HepG2 (cell line): ENCODE data around the gene CARS1. TPM values are rescaled to one million over a fixed set of nuclear protein-coding genes. Genes with fewer than 3 reads are reported as not detected.

ENCODE experiments used
- ATAC-seq: fragments of 200-7000 bp; cut with Tn5 transposase; 3 replicates; pipeline ENCODE4 v1.9.1; 2020; ENCODE audit warnings: mild to moderate bottlenecking, moderate library complexity
- BruUV-seq: library from RNA; stranded (reverse); fragments of 400-500 nt; replicated peaks from 2 replicates; lab custom pipeline; 2021; lab: Mats Ljungman, UMichigan
- CTCF ChIA-PET: fragments of 300-600 bp; formaldehyde crosslinking; extraction: SDS; loops from one replicate; lab custom pipeline; 2021; ENCODE audit warnings: low total read pairs, inconsistent platforms, low intra/inter-chr PET ratio; lab: Yijun Ruan, JAX
- POLR2A ChIA-PET: fragments of 350-600 bp; sonication (Branson Sonifier 250); formaldehyde crosslinking; loops from one replicate; lab custom pipeline; 2020; ENCODE audit warnings: antibody characterized with exemption, inconsistent platforms; lab: Yijun Ruan, JAX
- DNase-seq: peaks from one replicate; pipeline ENCODE4 v3.0.0-alpha.2; 2015; ENCODE audit warnings: low spot score
- FAIRE-seq: peaks from 3 replicates; lab custom pipeline; 2011; peaks lifted over from hg19 to GRCh38; lab: Jason Lieb, UNC
- H2AFZ ChIP-seq: one replicate; pipeline ENCODE4 v1.6.1; 2011; ENCODE audit warnings: low read length, inconsistent platforms
- H3K27ac ChIP-seq: fragments of 300-600 bp; 3 replicates; pipeline ENCODE4 v1.8.0; 2011; ENCODE audit warnings: mixed run types, mild to moderate bottlenecking, mixed read lengths, low read length, inconsistent platforms; ENCODE audit not compliant: insufficient read depth; ENCODE audit errors: extremely low read length
- H3K27me3 ChIP-seq, 2 experiments: fragments of 200-600 bp in 1 of 2; 2 replicates in 1 of 2; 3 replicates in 1 of 2; pipeline versions ENCODE4 v1.6.0 to v1.8.0; 2011; ENCODE audit warnings: low read length in 2 of 2, mild to moderate bottlenecking in 2 of 2, moderate library complexity in 2 of 2, inconsistent platforms in 1 of 2; ENCODE audit not compliant: insufficient read depth in 2 of 2, control insufficient read depth in 1 of 2
- H3K36me3 ChIP-seq, 2 experiments: fragments of 200-600 bp in 1 of 2; replicated peaks in 1 of 2; 2 replicates in 1 of 2; 3 replicates in 1 of 2; pipeline versions ENCODE4 v1.5.1 to v1.8.0; 2011; ENCODE audit warnings: low read length in 2 of 2, inconsistent platforms in 1 of 2; ENCODE audit not compliant: insufficient read depth in 2 of 2, control insufficient read depth in 1 of 2
- H3K4me1 ChIP-seq: 2 replicates; pipeline ENCODE4 v1.5.1; 2012; ENCODE audit warnings: low read length, inconsistent platforms; ENCODE audit not compliant: insufficient read depth
- H3K4me2 ChIP-seq: 2 replicates; pipeline ENCODE4 v1.6.0; 2011; ENCODE audit warnings: low read depth, low read length, inconsistent platforms
- H3K4me3 ChIP-seq, 3 experiments: fragments of 200-600 bp in 1 of 3; sonication (generic), shearing (Covaris generic) in 1 of 3; replicated peaks in 1 of 3; 2 replicates each; pipeline ENCODE4 v1.5.1; 2011 to 2016; ENCODE audit warnings: low read length in 3 of 3, inconsistent platforms in 2 of 3, low read depth in 2 of 3, mild to moderate bottlenecking in 2 of 3, control low read depth in 1 of 3, mixed read lengths in 1 of 3; ENCODE audit not compliant: insufficient read depth in 1 of 3
- H3K79me2 ChIP-seq: one replicate; pipeline ENCODE4 v1.6.1; 2011; ENCODE audit warnings: low read length, inconsistent platforms; ENCODE audit not compliant: insufficient read depth
- H3K9ac ChIP-seq: 2 replicates; pipeline ENCODE4 v1.6.0; 2011; ENCODE audit warnings: mild to moderate bottlenecking, low read depth, low read length, inconsistent platforms; ENCODE audit not compliant: insufficient read depth
- H3K9me3 ChIP-seq: 2 replicates; pipeline ENCODE4 v1.5.1; 2012; ENCODE audit warnings: mild to moderate bottlenecking, low read length
- H4K20me1 ChIP-seq: 2 replicates; pipeline ENCODE4 v1.6.0; 2011; ENCODE audit warnings: inconsistent platforms, mild to moderate bottlenecking, low read length, moderate library complexity; ENCODE audit not compliant: insufficient read depth
- CEBPB ChIP-seq: IDR thresholded peaks from 2 replicates; pipeline ENCODE4 v1.6.1; 2011; ENCODE audit warnings: low read depth, low read length, improper control_type of control experiment, borderline replicate concordance
- NR2F2 ChIP-seq: IDR thresholded peaks from 2 replicates; pipeline ENCODE4 v1.6.1; 2012; ENCODE audit warnings: low read depth, inconsistent platforms, borderline replicate concordance
- RBM22 ChIP-seq: fragments of 200-400 bp; formaldehyde crosslinking; optimal IDR thresholded peaks from 2 replicates; pipeline ENCODE3; 2017; ENCODE audit warnings: mild to moderate bottlenecking, low read length, moderate library complexity
- REXO4 ChIP-seq: sonication (generic); formaldehyde crosslinking; IDR thresholded peaks from 2 replicates; pipeline ENCODE4 v1.8.0; 2022; ENCODE audit warnings: missing genetic modification reagents, mild to moderate bottlenecking, borderline replicate concordance
- WGBS: methylation state at CpG from one replicate; pipeline ENCODE4 v1.1.6; 2017; ENCODE audit warnings: low lambda C conversion rate; 5-methylcytosine and 5-hydroxymethylcytosine counted together
- in situ Hi-C: cut with HindIII; loops from 2 replicates; pipeline ENCODE4 v1.10.0; 2017; ENCODE audit warnings: low pct_unique_long_range_greater_than_20kb; ENCODE audit not compliant: extremely low pct_ligation_motif_present
- intact Hi-C: fragments of 100-400 bp; cut with micrococcal nuclease; formaldehyde crosslinking; loops from one replicate; pipeline ENCODE4 v1.10.0; 2022; ENCODE audit not compliant: unreplicated experiment
- polyA plus RNA-seq, 8 experiments: library from polyadenylated mRNA; depleted of rRNA in 3 of 8; stranded (reverse) in 7 of 8; unstranded in 1 of 8; fragments of >200 nt; fragmentation: Illumina TruSeq in 4 of 8; extraction: Trizol in 4 of 8; gene quantifications; 2 replicates each; pipeline versions ENCODE4 v1.2.1 to v1.2.3, GENCODE V29; 2011 to 2016; ENCODE audit warnings: low read depth in 4 of 8, missing spikeins in 1 of 8, mixed read lengths in 1 of 8; ENCODE audit not compliant: insufficient read depth in 1 of 8
- total RNA-seq, 5 experiments: library from RNA; depleted of rRNA; stranded (reverse); fragments of >200 nt; fragmentation: Illumina TruSeq; extraction: Trizol; gene quantifications; 2 replicates each; pipeline ENCODE4 v1.2.3, GENCODE V29; 2016; ENCODE audit warnings: low read depth in 1 of 5
- TF ChIP-seq, protein P1 (sequence below): sonication (generic); formaldehyde crosslinking; IDR thresholded peaks from 2 replicates; pipeline ENCODE4 v1.8.0; 2022; ENCODE audit warnings: missing genetic modification reagents, mild to moderate bottlenecking, moderate library complexity, borderline replicate concordance
- TF ChIP-seq, protein P2 (sequence below): sonication (generic); formaldehyde crosslinking; IDR thresholded peaks from 2 replicates; pipeline ENCODE4 v1.8.0; 2022; ENCODE audit warnings: mild to moderate bottlenecking, missing genetic modification reagents

CARS1 gene
- total and polyA plus RNA-seq, 2 of the 13 experiments (the other 11 are each of a cell fraction or from before 2014, with no cell fraction given): 33.8 to 47.0 TPM

DNA sequence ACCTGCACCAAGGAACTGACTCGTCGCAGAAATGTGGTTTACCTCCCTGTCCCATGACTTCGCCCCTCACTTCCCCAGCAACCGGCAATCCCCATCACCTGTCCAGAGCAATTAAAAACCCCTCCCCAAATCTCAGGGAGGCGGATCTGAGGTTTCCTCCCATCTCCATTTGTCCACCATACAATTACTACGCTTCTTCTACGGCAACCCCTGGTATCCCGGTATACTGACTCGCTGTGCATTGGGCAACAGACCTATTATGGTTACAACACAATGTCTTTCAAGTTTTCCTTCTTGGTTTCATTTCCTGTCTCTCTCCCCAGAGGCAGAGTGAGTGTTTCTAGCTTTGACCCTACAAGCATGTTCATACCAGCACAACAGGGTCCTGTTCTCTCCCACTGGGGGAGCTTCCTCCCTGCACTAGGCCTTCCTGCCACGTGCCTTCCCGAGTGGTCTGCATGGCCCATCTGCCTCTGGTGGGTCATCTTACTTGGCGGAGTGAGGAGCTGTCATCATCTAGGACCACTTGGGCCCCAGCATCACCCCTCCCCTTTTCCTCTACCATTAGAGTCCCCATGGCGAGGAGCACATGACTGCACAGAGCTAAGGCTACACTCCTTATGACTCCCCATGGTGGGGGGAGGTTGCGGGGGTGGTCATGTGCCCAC, 34.8 kb downstream of the CARS1 start:
- Histone ChIP-seq H4K20me1 (peaks cover 6% of the 10 kb centered on the region), H3K4me3 (no peak overlapping the region), H3K79me2 (no peaks in the 10 kb centered on the region), H3K4me2 (no peak overlapping the region), H3K4me1 (peaks cover 22% of the 10 kb centered on the region), H3K9me3 (no peaks in the 10 kb centered on the region), H3K36me3 (peaks cover 18 to 45% of the 10 kb centered on the region in 2 experiments; a peak in 4 of 5 replicates), H3K27ac (no peak overlapping the region), H3K9ac (no peak overlapping the region), H3K27me3 (no peaks in the 10 kb centered on the region), H2AFZ (no peak overlapping the region)
- DNase-seq (no peak), FAIRE-seq (no peak), ATAC-seq (no peak)
- POLR2A ChIA-PET: interaction anchor here (1.2 kb wide), 1 partner anchor 35 kb away, joined by 3 read pairs; the partner anchor contains the start of gene CARS1
- BruUV-seq: no TSS peak
- TF ChIP-seq NR2F2: no peak
- TF ChIP-seq RBM22: peak; percentile 73
- TF ChIP-seq, protein P1, sequence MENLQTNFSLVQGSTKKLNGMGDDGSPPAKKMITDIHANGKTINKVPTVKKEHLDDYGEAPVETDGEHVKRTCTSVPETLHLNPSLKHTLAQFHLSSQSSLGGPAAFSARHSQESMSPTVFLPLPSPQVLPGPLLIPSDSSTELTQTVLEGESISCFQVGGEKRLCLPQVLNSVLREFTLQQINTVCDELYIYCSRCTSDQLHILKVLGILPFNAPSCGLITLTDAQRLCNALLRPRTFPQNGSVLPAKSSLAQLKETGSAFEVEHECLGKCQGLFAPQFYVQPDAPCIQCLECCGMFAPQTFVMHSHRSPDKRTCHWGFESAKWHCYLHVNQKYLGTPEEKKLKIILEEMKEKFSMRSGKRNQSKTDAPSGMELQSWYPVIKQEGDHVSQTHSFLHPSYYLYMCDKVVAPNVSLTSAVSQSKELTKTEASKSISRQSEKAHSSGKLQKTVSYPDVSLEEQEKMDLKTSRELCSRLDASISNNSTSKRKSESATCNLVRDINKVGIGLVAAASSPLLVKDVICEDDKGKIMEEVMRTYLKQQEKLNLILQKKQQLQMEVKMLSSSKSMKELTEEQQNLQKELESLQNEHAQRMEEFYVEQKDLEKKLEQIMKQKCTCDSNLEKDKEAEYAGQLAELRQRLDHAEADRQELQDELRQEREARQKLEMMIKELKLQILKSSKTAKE (CRISPR knock-in tag): no peak
- peak; percentile 42; the same call in 1 of the 2 replicates for TF ChIP-seq CEBPB
- no peak for TF ChIP-seq REXO4
- TF ChIP-seq, protein P2, sequence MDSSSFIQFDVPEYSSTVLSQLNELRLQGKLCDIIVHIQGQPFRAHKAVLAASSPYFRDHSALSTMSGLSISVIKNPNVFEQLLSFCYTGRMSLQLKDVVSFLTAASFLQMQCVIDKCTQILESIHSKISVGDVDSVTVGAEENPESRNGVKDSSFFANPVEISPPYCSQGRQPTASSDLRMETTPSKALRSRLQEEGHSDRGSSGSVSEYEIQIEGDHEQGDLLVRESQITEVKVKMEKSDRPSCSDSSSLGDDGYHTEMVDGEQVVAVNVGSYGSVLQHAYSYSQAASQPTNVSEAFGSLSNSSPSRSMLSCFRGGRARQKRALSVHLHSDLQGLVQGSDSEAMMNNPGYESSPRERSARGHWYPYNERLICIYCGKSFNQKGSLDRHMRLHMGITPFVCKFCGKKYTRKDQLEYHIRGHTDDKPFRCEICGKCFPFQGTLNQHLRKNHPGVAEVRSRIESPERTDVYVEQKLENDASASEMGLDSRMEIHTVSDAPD (CRISPR knock-in tag): no peak
- intact Hi-C loops: no loop called here
- in situ Hi-C loops: loop anchor here (5.0 kb wide), 1 partner anchor 45 kb away; no protein-coding TSS in a partner anchor
- 95% methylated on average over 13 of the region's 14 CpGs for WGBS
- CTCF ChIA-PET: no interaction called here
